Measurements from ENCODE around the gene NFKBIL1.

- TF ChIP-seq POLR2A (IDR thresholded peaks at IDR 0.05) (no peak), CTCF (IDR thresholded peaks at IDR 0.05) (no peak)
These were observed 21.9 kb upstream of the NFKBIL1 start for GRCh38 chr6:31525553-31525931.
